GM12878 (cell line): ENCODE results near the gene LMBR1. TPM values are rescaled to one million over a fixed set of nuclear protein-coding genes. Genes with fewer than 3 reads are reported as not detected.

Experiments used
- ATAC-seq: fragments of 200-7000 bp; cut with Tn5 transposase; 3 replicates; pipeline ENCODE4 v1.9.1; 2020; ENCODE audit warnings: mild to moderate bottlenecking, moderate library complexity
- BruUV-seq: library from RNA; stranded (reverse); fragments of 400-500 nt; replicated peaks from 2 replicates; lab custom pipeline; 2021; lab: Mats Ljungman, UMichigan
- CTCF ChIA-PET: fragments of 300-600 bp; sonication (Branson Sonifier 250); formaldehyde crosslinking; extraction: SDS; loops from one replicate; lab custom pipeline; 2021; ENCODE audit warnings: inconsistent platforms; lab: Yijun Ruan, JAX
- POLR2A ChIA-PET: fragments of 350-600 bp; formaldehyde crosslinking; extraction: SDS; loops from one replicate; lab custom pipeline; 2021; ENCODE audit warnings: inconsistent platforms; lab: Charles Lee
- RAD21 ChIA-PET: fragments of 300-600 bp; sonication (Branson Sonifier 250); formaldehyde crosslinking; loops from one replicate; lab custom pipeline; 2023; ENCODE audit warnings: antibody characterized with exemption; ENCODE audit not compliant: unreplicated experiment; lab: Charles Lee
- SMC1A ChIA-PET: fragments of 300-600 bp; sonication (Branson Sonifier 250); formaldehyde crosslinking; loops from one replicate; lab custom pipeline; 2023; ENCODE audit not compliant: unreplicated experiment, uncharacterized antibody; lab: Charles Lee
- DNase-seq: peaks from one replicate; pipeline ENCODE4 v3.0.0-alpha.2; 2011; ENCODE audit warnings: low read depth, low spot score
- FAIRE-seq: peaks from 3 replicates; lab custom pipeline; 2011; peaks lifted over from hg19 to GRCh38; lab: Jason Lieb, UNC
- H2AFZ ChIP-seq: 2 replicates; pipeline ENCODE4 v1.6.0; 2011; ENCODE audit warnings: low read depth, low read length, control low read depth; ENCODE audit not compliant: control insufficient read depth
- H3K27ac ChIP-seq: 2 replicates; pipeline ENCODE4 v1.5.1; 2011; ENCODE audit warnings: control low read depth; ENCODE audit not compliant: control insufficient read depth, insufficient read depth
- H3K27me3 ChIP-seq, 2 experiments: replicated peaks in 1 of 2; 2 replicates each; pipeline versions ENCODE4 v1.6.0 to v1.6.1; 2011; ENCODE audit warnings: low read length in 1 of 2; ENCODE audit not compliant: control insufficient read depth in 2 of 2, insufficient read depth in 2 of 2
- H3K36me3 ChIP-seq, 2 experiments: 2 replicates each; pipeline ENCODE4 v1.5.1; 2011; ENCODE audit warnings: low read length in 1 of 2; ENCODE audit not compliant: control insufficient read depth in 2 of 2, insufficient read depth in 2 of 2
- H3K4me1 ChIP-seq: 2 replicates; pipeline ENCODE4 v1.6.1; 2011; ENCODE audit warnings: mild to moderate bottlenecking, low read length, moderate library complexity, mixed read lengths; ENCODE audit not compliant: control insufficient read depth, insufficient read depth
- H3K4me2 ChIP-seq: 2 replicates; pipeline ENCODE4 v1.6.0; 2011; ENCODE audit warnings: control low read depth; ENCODE audit not compliant: control insufficient read depth, insufficient read depth
- H3K4me3 ChIP-seq: fragments of 200-600 bp; sonication (generic); 2 replicates; pipeline ENCODE4 v1.5.1; 2016
- H3K79me2 ChIP-seq: 2 replicates; pipeline ENCODE4 v1.6.0; 2011; ENCODE audit warnings: low read length; ENCODE audit not compliant: control insufficient read depth, insufficient read depth
- H3K9ac ChIP-seq: 2 replicates; pipeline ENCODE4 v1.8.0; 2011; ENCODE audit warnings: low read length, control low read depth, mixed read lengths; ENCODE audit not compliant: control insufficient read depth, insufficient read depth
- H3K9me3 ChIP-seq: replicated peaks from 3 replicates; pipeline ENCODE4 v1.5.1; 2011; ENCODE audit warnings: mild to moderate bottlenecking, low read length; ENCODE audit not compliant: control insufficient read depth, insufficient read depth
- H4K20me1 ChIP-seq: 2 replicates; pipeline ENCODE4 v1.6.0; 2011; ENCODE audit not compliant: control insufficient read depth, insufficient read depth
- CBX5 ChIP-seq: sonication (generic); IDR thresholded peaks from 2 replicates; pipeline ENCODE4 v1.6.1; 2016; ENCODE audit warnings: low read depth, moderate library complexity, mild to moderate bottlenecking, inconsistent platforms
- CHD2 ChIP-seq: IDR thresholded peaks from 2 replicates; pipeline ENCODE4 v1.6.1; 2011; ENCODE audit warnings: low read depth, low read length, improper control_type of control experiment, borderline replicate concordance
- DPF2 ChIP-seq: fragments of 450-650 bp; IDR thresholded peaks from 2 replicates; pipeline ENCODE4 v1.6.1; 2017; ENCODE audit warnings: mild to moderate bottlenecking
- EZH2 ChIP-seq: IDR thresholded peaks from 2 replicates; pipeline ENCODE4 v1.6.1; 2012; ENCODE audit warnings: low read depth, mild to moderate bottlenecking, control low read depth, inconsistent platforms, low read length, borderline replicate concordance; ENCODE audit not compliant: control insufficient read depth
- FOXM1 ChIP-seq: IDR thresholded peaks from 2 replicates; pipeline ENCODE4 v1.6.1; 2012; ENCODE audit warnings: low read depth, mild to moderate bottlenecking, inconsistent platforms, low read length, moderate library complexity
- IRF4 ChIP-seq: IDR thresholded peaks from 2 replicates; pipeline ENCODE4 v1.6.1; 2011; ENCODE audit warnings: low read depth, low read length
- MYB ChIP-seq: fragments of 150-350 bp; IDR thresholded peaks from 2 replicates; pipeline ENCODE4 v1.6.1; 2014; ENCODE audit warnings: mild to moderate bottlenecking, low read depth, low read length, borderline replicate concordance
- NR2C1 ChIP-seq: fragments of 450-650 bp; IDR thresholded peaks from 2 replicates; pipeline ENCODE4 v1.6.1; 2017; ENCODE audit warnings: antibody characterized with exemption, mild to moderate bottlenecking, moderate library complexity
- SUZ12 ChIP-seq: fragments of 200-600 bp; sonication (generic); IDR thresholded peaks from one replicate; pipeline ENCODE4 v1.6.1; 2018; ENCODE audit warnings: antibody characterized with exemption, mild to moderate bottlenecking; ENCODE audit not compliant: unreplicated experiment
- WGBS: methylation state at CpG from one replicate; pipeline ENCODE4 v1.1.6; 2016; ENCODE audit warnings: low lambda C conversion rate; ENCODE audit not compliant: insufficient replicate concordance, insufficient coverage; ENCODE audit errors: missing lambda C conversion rate; 5-methylcytosine and 5-hydroxymethylcytosine counted together
- in situ Hi-C: fragments of 300-500 bp; cut with MboI; formaldehyde crosslinking; loops from 9 replicates; pipeline ENCODE4 v1.14.3; 2018; ENCODE audit warnings: mixed read lengths
- intact Hi-C: fragments of 100-400 bp; cut with micrococcal nuclease; formaldehyde crosslinking; loops from one replicate; pipeline ENCODE4 v1.14.2; 2022; ENCODE audit not compliant: unreplicated experiment
- polyA plus RNA-seq, 11 experiments: library from polyadenylated mRNA; depleted of rRNA in 4 of 11; unstranded in 6 of 11; stranded (reverse) in 5 of 11; fragments of >200 nt; fragmentation: Nextera tagmentation in 4 of 11; fragmentation: Illumina TruSeq in 1 of 11; extraction: Ambion mirVana in 4 of 11; extraction: Trizol in 1 of 11; gene quantifications; 1 replicate in 1 of 11; 2 replicates in 10 of 11; pipeline versions ENCODE4 v1.2.1 to v1.2.3, GENCODE V29; 2011 to 2016; ENCODE audit warnings: inconsistent platforms in 2 of 11, missing spikeins in 2 of 11, low read depth in 1 of 11
- total RNA-seq, 4 experiments: library from RNA; depleted of rRNA in 3 of 4; stranded (reverse); fragments of >200 nt in 3 of 4; fragmentation: Illumina TruSeq in 1 of 4; extraction: Trizol in 1 of 4; gene quantifications; 2 replicates each; pipeline versions ENCODE4 v1.2.1 to v1.2.3, GENCODE V29; 2013 to 2021
- TF ChIP-seq, protein P1 (sequence below), 3 experiments: IDR thresholded peaks in 2 of 3; conservative IDR thresholded peaks in 1 of 3; 2 replicates each; pipeline ENCODE4 v1.5.1; 2011; ENCODE audit warnings: low read depth in 3 of 3, low read length in 3 of 3, mild to moderate bottlenecking in 3 of 3, control low read depth in 2 of 3, moderate library complexity in 2 of 3, inconsistent platforms in 1 of 3, mixed read lengths in 1 of 3; ENCODE audit not compliant: control insufficient read depth in 2 of 3, insufficient read depth in 1 of 3; ENCODE audit errors: extremely low read depth in 1 of 3

LMBR1 gene
- total and polyA plus RNA-seq, 10 of the 15 experiments (the other 5 are each of a cell fraction or from before 2014, with no cell fraction given), result 4.0 to 63.5 (median 28.8) TPM

DNA sequence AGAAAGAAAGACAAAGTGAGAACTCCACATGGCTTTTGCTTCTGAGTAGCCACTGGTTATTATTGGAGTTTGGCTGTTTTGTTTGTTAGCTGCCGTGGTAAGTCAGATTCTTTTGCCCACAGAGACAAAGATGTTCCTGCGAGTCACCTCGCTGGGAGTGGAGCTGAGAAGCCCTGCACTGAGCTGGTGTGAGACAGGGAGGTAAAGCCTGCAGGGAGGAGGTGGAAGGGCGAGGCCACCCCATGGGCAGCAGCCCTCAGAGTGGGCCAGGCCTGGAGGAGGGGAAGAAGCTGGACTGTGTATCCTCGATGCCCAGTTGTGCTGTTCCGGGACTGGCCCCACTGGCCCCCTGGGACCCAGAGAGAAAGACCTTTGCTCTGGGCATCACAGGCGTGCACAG lies 42.3 kb upstream of the LMBR1 start (continued):
- TF ChIP-seq, protein P1, sequence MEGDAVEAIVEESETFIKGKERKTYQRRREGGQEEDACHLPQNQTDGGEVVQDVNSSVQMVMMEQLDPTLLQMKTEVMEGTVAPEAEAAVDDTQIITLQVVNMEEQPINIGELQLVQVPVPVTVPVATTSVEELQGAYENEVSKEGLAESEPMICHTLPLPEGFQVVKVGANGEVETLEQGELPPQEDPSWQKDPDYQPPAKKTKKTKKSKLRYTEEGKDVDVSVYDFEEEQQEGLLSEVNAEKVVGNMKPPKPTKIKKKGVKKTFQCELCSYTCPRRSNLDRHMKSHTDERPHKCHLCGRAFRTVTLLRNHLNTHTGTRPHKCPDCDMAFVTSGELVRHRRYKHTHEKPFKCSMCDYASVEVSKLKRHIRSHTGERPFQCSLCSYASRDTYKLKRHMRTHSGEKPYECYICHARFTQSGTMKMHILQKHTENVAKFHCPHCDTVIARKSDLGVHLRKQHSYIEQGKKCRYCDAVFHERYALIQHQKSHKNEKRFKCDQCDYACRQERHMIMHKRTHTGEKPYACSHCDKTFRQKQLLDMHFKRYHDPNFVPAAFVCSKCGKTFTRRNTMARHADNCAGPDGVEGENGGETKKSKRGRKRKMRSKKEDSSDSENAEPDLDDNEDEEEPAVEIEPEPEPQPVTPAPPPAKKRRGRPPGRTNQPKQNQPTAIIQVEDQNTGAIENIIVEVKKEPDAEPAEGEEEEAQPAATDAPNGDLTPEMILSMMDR (IDR thresholded peaks at IDR 0.05 in 2 of 3, conservative IDR thresholded peaks at IDR 0.05 in 1 of 3; ENCODE audit: control insufficient read depth in 2 of 3, extremely low read depth in 1 of 3, insufficient read depth in 1 of 3, low read depth in 3 of 3, low read length in 3 of 3), result no peak
- TF ChIP-seq IRF4 (no peak), EZH2 (no peak)
- TF ChIP-seq, all 136 proteins: peak for 0

DNA sequence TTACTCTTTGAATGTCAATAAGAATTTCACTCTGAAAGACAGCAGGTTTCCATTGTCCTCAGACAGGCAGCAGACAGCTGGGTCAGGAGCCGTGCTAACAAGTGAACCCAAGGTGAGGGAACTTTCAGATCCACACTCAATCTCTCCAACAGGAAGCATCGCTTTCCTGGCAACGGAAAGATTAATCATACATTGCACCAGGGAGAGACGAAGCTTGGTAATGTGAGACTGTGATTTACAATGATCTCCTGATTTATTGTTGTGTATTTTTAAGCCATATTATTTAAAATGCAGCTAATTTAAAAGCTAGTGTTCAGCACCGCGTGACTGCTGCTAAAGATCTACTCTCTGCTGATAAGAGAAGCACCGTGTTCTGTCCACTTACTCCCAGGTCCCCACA lies 39.0 kb upstream of the LMBR1 start:
- TF ChIP-seq DPF2 (no peak), FOXM1 (no peak), CHD2 (no peak), CBX5 (no peak), SUZ12 (no peak), NR2C1 (no peak), IRF4 (no peak), MYB (no peak)
- TF ChIP-seq, all 136 proteins: peak for 0
- in situ Hi-C loops, result no loop called here

More for the DNA sequence above, 39.0 kb upstream of the LMBR1 start:
- Histone ChIP-seq H2AFZ (no peak overlapping the region), H3K27ac (no peak overlapping the region), H3K4me3 (no peak overlapping the region), H3K9ac (no peak overlapping the region), H4K20me1 (no peaks in the 10 kb centered on the region), H3K27me3 (no peaks in the 10 kb centered on the region; a peak in 1 of 4 replicates), H3K4me1 (no peaks in the 10 kb centered on the region), H3K4me2 (no peak overlapping the region), H3K9me3 (no peaks in the 10 kb centered on the region), H3K36me3 (no peaks in the 10 kb centered on the region), H3K79me2 (no peaks in the 10 kb centered on the region)
- DNase-seq (no peak), ATAC-seq (no peak), FAIRE-seq (no peak)
- ChIA-PET CTCF (interaction anchor here (0.7 to 1.0 kb wide), 2 partner anchors 8 to 39 kb away, joined by 3 read pairs; no protein-coding TSS in a partner anchor), SMC1A (no interaction called here), RAD21 (no interaction called here), POLR2A (no interaction called here)
- 36% methylated on average over 7 of the region's 7 CpGs for WGBS
- BruUV-seq, result no TSS peak
- intact Hi-C loops, result no loop called here
